ENCODE measurements around the gene KCTD2.

- TF ChIP-seq CTCF (IDR thresholded peaks at IDR 0.05; ENCODE audit: low read depth, low read length, poor library complexity, severe bottlenecking), result peak; percentile 49
- TF ChIP-seq EZH2phosphoT487 (IDR thresholded peaks at IDR 0.05; ENCODE audit: borderline replicate concordance, low read length), result no peak
Observed at GRCh38 chr17:75012346-75013091, 34.5 kb upstream of the KCTD2 start, which contains the start of gene MRPL58.

All from DOHH2 (cell line).